ENCODE data around the gene HS6ST1.

DNA sequence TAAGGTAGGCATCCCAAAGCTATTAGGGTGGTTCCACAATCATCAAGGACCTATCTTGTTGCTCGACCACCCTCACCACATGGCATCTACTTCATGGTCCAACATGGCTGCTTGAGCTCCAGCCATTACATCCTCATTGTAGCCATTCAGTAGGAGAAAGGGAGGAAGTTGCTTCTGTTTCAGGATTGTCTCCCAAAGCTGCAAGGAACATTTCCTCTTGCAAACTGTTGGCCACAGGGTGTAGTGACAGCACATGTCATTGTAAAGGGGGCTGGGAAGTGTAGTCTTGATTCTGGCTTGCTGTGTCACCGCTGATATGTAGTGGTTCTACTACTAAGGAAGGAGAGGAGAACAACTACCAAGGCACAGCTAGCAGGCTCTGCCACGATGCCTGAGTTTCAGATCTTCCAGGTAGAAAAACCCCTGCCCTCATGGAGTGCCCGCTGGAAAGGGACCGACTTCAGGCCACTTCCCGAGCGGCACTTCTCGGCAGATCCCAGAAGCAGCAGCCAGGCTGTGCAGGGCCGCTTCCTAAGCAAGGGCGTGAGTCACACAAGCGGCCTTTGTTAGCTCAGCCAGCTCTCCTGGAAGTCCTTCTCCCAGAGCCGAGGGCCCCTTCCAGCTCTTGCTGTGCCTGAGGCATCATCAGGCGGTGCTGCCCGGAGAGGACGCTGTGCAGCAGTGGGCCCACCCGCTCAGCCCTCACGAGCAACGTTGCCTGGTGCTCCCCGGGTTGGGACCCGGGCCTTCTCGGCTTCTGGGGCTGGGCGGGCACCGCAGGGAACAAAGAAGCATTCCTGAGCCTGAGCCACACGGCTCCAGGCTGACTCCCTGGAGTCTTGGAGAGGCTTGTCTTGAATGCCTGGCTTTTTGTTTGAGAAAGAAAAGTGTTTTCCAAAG lies 58.2 kb downstream of the HS6ST1 start:
- no peak for TF ChIP-seq BACH2 (CRISPR knock-in tag; IDR thresholded peaks at IDR 0.05; ENCODE audit: borderline replicate concordance)
- TF ChIP-seq RARB (CRISPR knock-in tag; IDR thresholded peaks at IDR 0.05): no peak
- TF ChIP-seq ZNF8 (CRISPR knock-in tag; IDR thresholded peaks at IDR 0.05): no peak
- TF ChIP-seq ZFP30 (CRISPR knock-in tag; IDR thresholded peaks at IDR 0.05): no peak
- TF ChIP-seq TCF4 (CRISPR knock-in tag; IDR thresholded peaks at IDR 0.05; ENCODE audit: borderline replicate concordance): no peak
- TF ChIP-seq, protein P1, sequence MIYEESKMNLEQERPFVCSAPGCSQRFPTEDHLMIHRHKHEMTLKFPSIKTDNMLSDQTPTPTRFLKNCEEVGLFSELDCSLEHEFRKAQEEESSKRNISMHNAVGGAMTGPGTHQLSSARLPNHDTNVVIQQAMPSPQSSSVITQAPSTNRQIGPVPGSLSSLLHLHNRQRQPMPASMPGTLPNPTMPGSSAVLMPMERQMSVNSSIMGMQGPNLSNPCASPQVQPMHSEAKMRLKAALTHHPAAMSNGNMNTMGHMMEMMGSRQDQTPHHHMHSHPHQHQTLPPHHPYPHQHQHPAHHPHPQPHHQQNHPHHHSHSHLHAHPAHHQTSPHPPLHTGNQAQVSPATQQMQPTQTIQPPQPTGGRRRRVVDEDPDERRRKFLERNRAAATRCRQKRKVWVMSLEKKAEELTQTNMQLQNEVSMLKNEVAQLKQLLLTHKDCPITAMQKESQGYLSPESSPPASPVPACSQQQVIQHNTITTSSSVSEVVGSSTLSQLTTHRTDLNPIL (CRISPR knock-in tag; IDR thresholded peaks at IDR 0.05; ENCODE audit: low read depth): no peak
